SH-SY5Y (cell line): Measurements from ENCODE around the gene CHAC1.

ENCODE experiments used
- GATA2 ChIP-seq: IDR thresholded peaks from 2 replicates; pipeline ENCODE4 v1.6.1; 2011; ENCODE audit warnings: mild to moderate bottlenecking, low read depth, low read length
- GATA3 ChIP-seq: IDR thresholded peaks from 2 replicates; pipeline ENCODE4 v1.6.1; 2011; ENCODE audit warnings: low read depth, mild to moderate bottlenecking, low read length, moderate library complexity

GRCh38 chr15:40963201-40963600 lies 9.9 kb downstream of the CHAC1 start:
- no peak for TF ChIP-seq GATA2
- TF ChIP-seq GATA3 = no peak
